ENCODE measurements around the gene JOSD1. TPM values are rescaled to one million over a fixed set of nuclear protein-coding genes. Genes with fewer than 3 reads are reported as not detected.

Gene JOSD1
- total and polyA plus RNA-seq, 2 of the 4 experiments (the other 2 are of a cell fraction): 30.2 to 35.8 TPM

GRCh38 chr22:38750104-38750503, 49.4 kb upstream of the JOSD1 start:
- Histone ChIP-seq H2AK5ac (ENCODE audit: low read depth, low read length) (no peak overlapping the region), H4K20me1 (ENCODE audit: insufficient read depth, low read length) (peaks cover 2% of the 10 kb centered on the region; the same call in 1 of the 2 replicates), H3K27ac (ENCODE audit: insufficient read depth, low read length) (no peak overlapping the region), H3K4me2 (ENCODE audit: low read depth, low read length) (no peak overlapping the region), H2AFZ (replicated peaks; ENCODE audit: low read length, poor library complexity) (no peak overlapping the region), H3K9me1 (ENCODE audit: insufficient read depth, low read length) (peaks cover 7% of the 10 kb centered on the region; the same call in 1 of the 2 replicates), H2BK120ac (ENCODE audit: low read depth, low read length) (no peak overlapping the region), H3K18ac (ENCODE audit: low read depth, low read length) (no peak overlapping the region), H2AK9ac (replicated peaks; ENCODE audit: low read depth, low read length, poor library complexity) (no peak overlapping the region), H4K91ac (ENCODE audit: insufficient read depth, low read depth, low read length) (no peak overlapping the region), H3K79me1 (ENCODE audit: low read depth in 1 of 2, low read length in 2 of 2) (peaks cover 23 to 66% of the 10 kb centered on the region in 2 experiments), H3K56ac (ENCODE audit: extremely low read depth, insufficient read depth, low read length) (no peak overlapping the region), H3K4me3 (ENCODE audit: insufficient read depth, low read depth, low read length) (no peak overlapping the region), H3K9me3 (ENCODE audit: control insufficient read depth, insufficient read depth, low read length) (no peaks in the 10 kb centered on the region), H3K9ac (ENCODE audit: low read depth, low read length) (no peak overlapping the region), H3K23ac (ENCODE audit: low read depth, low read length) (no peak overlapping the region), H3K4me1 (ENCODE audit: control insufficient read depth, insufficient read depth, low read length) (peaks cover 10% of the 10 kb centered on the region), H3K4ac (ENCODE audit: low read depth, low read length) (no peak overlapping the region), H4K8ac (ENCODE audit: low read depth in 2 of 2, low read length in 2 of 2) (no peak overlapping the region), H4K5ac (ENCODE audit: low read depth, low read length) (no peak overlapping the region), H3K27me3 (ENCODE audit: control insufficient read depth, insufficient read depth, low read length) (no peaks in the 10 kb centered on the region), H2BK5ac (ENCODE audit: low read depth, low read length, poor library complexity, severe bottlenecking) (no peak overlapping the region), H3K14ac (replicated peaks; ENCODE audit: low read depth, low read length) (no peak overlapping the region), H3K36me3 (ENCODE audit: control insufficient read depth, insufficient read depth, low read length) (peaks cover 57% of the 10 kb centered on the region), H2BK15ac (ENCODE audit: low read depth, low read length) (no peak overlapping the region), H2BK20ac (ENCODE audit: low read depth, low read length) (no peak overlapping the region)
- no peak for DNase-seq
- intact Hi-C loops (cut with micrococcal nuclease): no loop called here
- no CpG with 5 or more reads among the region's 14 CpGs for WGBS, 2 experiments (ENCODE audit: extremely low coverage in 2 of 2, insufficient read length in 1 of 2)
- TF ChIP-seq CHD1 (IDR thresholded peaks at IDR 0.05; ENCODE audit: low read depth, low read length) (no peak), RAD21 (IDR thresholded peaks at IDR 0.05; ENCODE audit: low read length) (no peak)
- TF ChIP-seq, protein P1, sequence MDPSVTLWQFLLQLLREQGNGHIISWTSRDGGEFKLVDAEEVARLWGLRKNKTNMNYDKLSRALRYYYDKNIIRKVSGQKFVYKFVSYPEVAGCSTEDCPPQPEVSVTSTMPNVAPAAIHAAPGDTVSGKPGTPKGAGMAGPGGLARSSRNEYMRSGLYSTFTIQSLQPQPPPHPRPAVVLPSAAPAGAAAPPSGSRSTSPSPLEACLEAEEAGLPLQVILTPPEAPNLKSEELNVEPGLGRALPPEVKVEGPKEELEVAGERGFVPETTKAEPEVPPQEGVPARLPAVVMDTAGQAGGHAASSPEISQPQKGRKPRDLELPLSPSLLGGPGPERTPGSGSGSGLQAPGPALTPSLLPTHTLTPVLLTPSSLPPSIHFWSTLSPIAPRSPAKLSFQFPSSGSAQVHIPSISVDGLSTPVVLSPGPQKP (IDR thresholded peaks at IDR 0.05; ENCODE audit: borderline replicate concordance, low read depth, low read length): no peak
- BruUV-seq (replicated peaks): no TSS peak
- dilution Hi-C loops (cut with HindIII; ENCODE audit: low sequenced_read_pairs, unreplicated experiment): no loop called here
- CTCF ChIA-PET: no interaction called here
- in situ Hi-C loops (cut with MboI; ENCODE audit: low sequenced_read_pairs): no loop called here
- ATAC-seq (ENCODE audit: low read depth): no peak
- POLR2A ChIA-PET (ENCODE audit: unreplicated experiment): no interaction called here

Data from IMR-90 (cell line).